ENCODE data around the gene SLC44A1.

Gene SLC44A1

GRCh38 chr9:105232207-105232606, 12.2 kb upstream of the SLC44A1 start:
- DNase-seq (ENCODE audit: low spot score in 2 of 2) (no peak), ATAC-seq (no peak)
- no peaks in the 10 kb centered on the region for H3K9me3 Mint-ChIP-seq
- no peaks in the 10 kb centered on the region for H3K36me3 Mint-ChIP-seq
- no peak overlapping the region for H3K27ac Mint-ChIP-seq
- H3K4me3 Mint-ChIP-seq: no peak overlapping the region
- no peaks in the 10 kb centered on the region for H3K4me1 Mint-ChIP-seq

GRCh38 chr9:105233873-105234272, 10.6 kb upstream of the SLC44A1 start:
- H3K4me3 Mint-ChIP-seq: no peak overlapping the region
- no peaks in the 10 kb centered on the region for H3K36me3 Mint-ChIP-seq
- H3K27ac Mint-ChIP-seq: no peak overlapping the region
- no peaks in the 10 kb centered on the region for H3K9me3 Mint-ChIP-seq
- ATAC-seq: no peak
- H3K4me1 Mint-ChIP-seq: no peaks in the 10 kb centered on the region
- no peak for DNase-seq (ENCODE audit: low spot score in 2 of 2)

GRCh38 chr9:105236261-105236660, 8.2 kb upstream of the SLC44A1 start:
- Mint-ChIP-seq H3K9me3 (no peaks in the 10 kb centered on the region), H3K36me3 (no peaks in the 10 kb centered on the region), H3K27ac (no peak overlapping the region), H3K4me1 (no peaks in the 10 kb centered on the region), H3K4me3 (no peak overlapping the region)
- DNase-seq (ENCODE audit: low spot score in 2 of 2): no peak
- ATAC-seq: no peak

GRCh38 chr9:105237246-105237645, 7.2 kb upstream of the SLC44A1 start:
- no peaks in the 10 kb centered on the region for H3K4me1 Mint-ChIP-seq
- DNase-seq (ENCODE audit: low spot score in 2 of 2): no peak
- H3K9me3 Mint-ChIP-seq: no peaks in the 10 kb centered on the region
- H3K4me3 Mint-ChIP-seq: no peak overlapping the region
- ATAC-seq: no peak
- H3K36me3 Mint-ChIP-seq: no peaks in the 10 kb centered on the region
- no peak overlapping the region for H3K27ac Mint-ChIP-seq

GRCh38 chr9:105238302-105238701, 6.1 kb upstream of the SLC44A1 start:
- Mint-ChIP-seq H3K4me3 (no peak overlapping the region), H3K9me3 (no peaks in the 10 kb centered on the region), H3K4me1 (no peaks in the 10 kb centered on the region), H3K36me3 (no peaks in the 10 kb centered on the region), H3K27ac (no peak overlapping the region)
- DNase-seq (ENCODE audit: low spot score in 2 of 2) (no peak), ATAC-seq (no peak)

- H3K4me1 Mint-ChIP-seq: peaks cover 12% of the 10 kb centered on the region
- no peak overlapping the region for H3K27ac Mint-ChIP-seq
- H3K36me3 Mint-ChIP-seq: no peaks in the 10 kb centered on the region
- no peaks in the 10 kb centered on the region for H3K9me3 Mint-ChIP-seq
- DNase-seq (ENCODE audit: low spot score in 2 of 2) (no peak), ATAC-seq (no peak)
- H3K4me3 Mint-ChIP-seq: no peak overlapping the region
Observed at GRCh38 chr9:105241356-105242043, 3.0 kb upstream of the SLC44A1 start.

GRCh38 chr9:105242062-105242461, 2.4 kb upstream of the SLC44A1 start:
- peaks cover 12% of the 10 kb centered on the region for H3K4me1 Mint-ChIP-seq
- H3K9me3 Mint-ChIP-seq: no peaks in the 10 kb centered on the region
- no peak overlapping the region for H3K4me3 Mint-ChIP-seq
- no peaks in the 10 kb centered on the region for H3K36me3 Mint-ChIP-seq
- H3K27ac Mint-ChIP-seq: no peak overlapping the region
- ATAC-seq (no peak), DNase-seq (ENCODE audit: low spot score in 2 of 2) (no peak)

- Mint-ChIP-seq H3K4me3 (no peak overlapping the region), H3K36me3 (no peaks in the 10 kb centered on the region), H3K27ac (no peak overlapping the region), H3K4me1 (peaks cover 12% of the 10 kb centered on the region), H3K9me3 (no peaks in the 10 kb centered on the region)
- DNase-seq (ENCODE audit: low spot score in 2 of 2): no peak
- no peak for ATAC-seq
Observed at GRCh38 chr9:105242557-105242956, 1.9 kb upstream of the SLC44A1 start.

GRCh38 chr9:105243015-105243686, 1.3 kb upstream of the SLC44A1 start:
- ATAC-seq (no peak), DNase-seq (ENCODE audit: low spot score in 2 of 2) (no peak)
- Mint-ChIP-seq H3K4me1 (peaks cover 12% of the 10 kb centered on the region), H3K27ac (no peak overlapping the region), H3K4me3 (peak overlapping the region; percentile 92), H3K9me3 (no peaks in the 10 kb centered on the region), H3K36me3 (no peaks in the 10 kb centered on the region)

GRCh38 chr9:105244734-105245028, 230 bp downstream of the SLC44A1 start:
- Mint-ChIP-seq H3K27ac (peak overlapping the region; percentile 94), H3K36me3 (no peaks in the 10 kb centered on the region), H3K9me3 (no peaks in the 10 kb centered on the region), H3K4me3 (peak overlapping the region; percentile 92), H3K4me1 (peaks cover 12% of the 10 kb centered on the region)
- DNase-seq (ENCODE audit: low spot score in 2 of 2) (no peak), ATAC-seq (peak; percentile 74)

- peak overlapping the region; percentile 92 for H3K4me3 Mint-ChIP-seq
- H3K36me3 Mint-ChIP-seq: no peaks in the 10 kb centered on the region
- peak; percentile 6 for ATAC-seq
- H3K4me1 Mint-ChIP-seq: peaks cover 12% of the 10 kb centered on the region
- DNase-seq (ENCODE audit: low spot score in 2 of 2): peak; percentile 18 to 66
- peak overlapping the region; percentile 94 for H3K27ac Mint-ChIP-seq
- no peaks in the 10 kb centered on the region for H3K9me3 Mint-ChIP-seq
Observed at GRCh38 chr9:105245029-105245890, 809 bp downstream of the SLC44A1 start.

- Mint-ChIP-seq H3K4me3 (peak overlapping the region; percentile 92), H3K27ac (peak overlapping the region; percentile 94), H3K36me3 (no peaks in the 10 kb centered on the region), H3K9me3 (no peaks in the 10 kb centered on the region), H3K4me1 (peaks cover 12% of the 10 kb centered on the region)
- no peak for DNase-seq (ENCODE audit: low spot score in 2 of 2)
- ATAC-seq: no peak
Observed at GRCh38 chr9:105245891-105246161, 1.4 kb downstream of the SLC44A1 start.

GRCh38 chr9:105246656-105247173, 2.3 kb downstream of the SLC44A1 start:
- Mint-ChIP-seq H3K4me3 (no peak overlapping the region), H3K4me1 (peaks cover 12% of the 10 kb centered on the region), H3K36me3 (no peaks in the 10 kb centered on the region), H3K27ac (no peak overlapping the region), H3K9me3 (no peaks in the 10 kb centered on the region)
- DNase-seq (ENCODE audit: low spot score in 2 of 2): no peak
- ATAC-seq: no peak

GRCh38 chr9:105248691-105249090, 4.2 kb downstream of the SLC44A1 start:
- DNase-seq (ENCODE audit: low spot score in 2 of 2) (no peak), ATAC-seq (no peak)
- H3K9me3 Mint-ChIP-seq: no peaks in the 10 kb centered on the region
- no peak overlapping the region for H3K4me3 Mint-ChIP-seq
- H3K4me1 Mint-ChIP-seq: peaks cover 12% of the 10 kb centered on the region
- H3K36me3 Mint-ChIP-seq: no peaks in the 10 kb centered on the region
- H3K27ac Mint-ChIP-seq: no peak overlapping the region

GRCh38 chr9:105251133-105251532, 6.7 kb downstream of the SLC44A1 start:
- no peaks in the 10 kb centered on the region for H3K36me3 Mint-ChIP-seq
- no peak overlapping the region for H3K27ac Mint-ChIP-seq
- no peak for DNase-seq (ENCODE audit: low spot score in 2 of 2)
- peaks cover 1% of the 10 kb centered on the region for H3K4me1 Mint-ChIP-seq
- ATAC-seq: no peak
- no peaks in the 10 kb centered on the region for H3K9me3 Mint-ChIP-seq
- H3K4me3 Mint-ChIP-seq: no peak overlapping the region
